Esophagus squamous epithelium (tissue), 4 donors: ENCODE data around the gene MFAP2.

ENCODE experiments used
- POLR2A ChIP-seq, 4 donors: fragments of 450-650 bp; IDR thresholded peaks; one replicate each; pipeline ENCODE4 v1.6.1; 2017; ENCODE audit warnings: antibody characterized with exemption in 4 of 4, mild to moderate bottlenecking in 4 of 4, moderate library complexity in 3 of 4
- TF ChIP-seq, protein P1 (sequence below), 6 experiments: fragments of 450-650 bp in 4 of 6; fragments of 200-600 bp in 2 of 6; sonication (generic) in 2 of 6; IDR thresholded peaks; one replicate each; pipeline ENCODE4 v1.5.1; 2016 to 2019; ENCODE audit warnings: antibody characterized with exemption in 6 of 6, mild to moderate bottlenecking in 4 of 6, moderate library complexity in 4 of 6

DNA sequence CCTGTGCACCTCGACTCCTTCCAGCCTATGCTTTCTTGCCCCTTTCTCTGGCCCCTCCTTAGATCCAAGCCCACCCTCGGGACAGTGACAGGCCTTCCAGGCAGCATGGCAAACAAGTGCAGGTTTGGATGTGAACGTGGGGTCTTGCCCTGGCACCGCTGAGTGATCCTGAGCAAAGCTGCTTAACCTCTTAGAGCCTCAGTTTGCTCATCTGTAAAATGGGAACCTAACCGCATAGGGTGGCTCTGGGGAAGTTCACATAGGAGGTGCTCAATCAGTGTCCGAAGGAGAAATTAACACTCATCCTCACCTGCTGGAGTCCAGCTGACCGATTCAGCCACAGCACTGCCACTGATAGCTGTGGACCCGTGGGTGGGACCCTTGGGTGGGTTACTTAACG, 7.2 kb downstream of the MFAP2 start:
- TF ChIP-seq, protein P1, sequence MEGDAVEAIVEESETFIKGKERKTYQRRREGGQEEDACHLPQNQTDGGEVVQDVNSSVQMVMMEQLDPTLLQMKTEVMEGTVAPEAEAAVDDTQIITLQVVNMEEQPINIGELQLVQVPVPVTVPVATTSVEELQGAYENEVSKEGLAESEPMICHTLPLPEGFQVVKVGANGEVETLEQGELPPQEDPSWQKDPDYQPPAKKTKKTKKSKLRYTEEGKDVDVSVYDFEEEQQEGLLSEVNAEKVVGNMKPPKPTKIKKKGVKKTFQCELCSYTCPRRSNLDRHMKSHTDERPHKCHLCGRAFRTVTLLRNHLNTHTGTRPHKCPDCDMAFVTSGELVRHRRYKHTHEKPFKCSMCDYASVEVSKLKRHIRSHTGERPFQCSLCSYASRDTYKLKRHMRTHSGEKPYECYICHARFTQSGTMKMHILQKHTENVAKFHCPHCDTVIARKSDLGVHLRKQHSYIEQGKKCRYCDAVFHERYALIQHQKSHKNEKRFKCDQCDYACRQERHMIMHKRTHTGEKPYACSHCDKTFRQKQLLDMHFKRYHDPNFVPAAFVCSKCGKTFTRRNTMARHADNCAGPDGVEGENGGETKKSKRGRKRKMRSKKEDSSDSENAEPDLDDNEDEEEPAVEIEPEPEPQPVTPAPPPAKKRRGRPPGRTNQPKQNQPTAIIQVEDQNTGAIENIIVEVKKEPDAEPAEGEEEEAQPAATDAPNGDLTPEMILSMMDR (IDR thresholded peaks at IDR 0.05): no peak
- TF ChIP-seq POLR2A (IDR thresholded peaks at IDR 0.05): no peak
